Lung (tissue), 13 donors: ENCODE data around the gene RRP7A. TPM values are rescaled to one million over a fixed set of nuclear protein-coding genes. Genes with fewer than 3 reads are reported as not detected.

Experiments used
- ATAC-seq: fragments of 200-7000 bp; cut with Tn5 transposase; one replicate; pipeline ENCODE4 v1.9.1; 2020; ENCODE audit warnings: moderate number of reproducible peaks; ENCODE audit not compliant: insufficient read depth, low FRiP score
- DNase-seq, 3 donors: peaks; one replicate each; pipeline ENCODE4 v3.0.0-alpha.2; 2013 to 2017
- H3K27ac ChIP-seq, 2 donors: one replicate each; pipeline ENCODE4 v1.5.1; 2013; ENCODE audit warnings: mild to moderate bottlenecking in 2 of 2, moderate library complexity in 2 of 2, control low read depth in 1 of 2, inconsistent platforms in 1 of 2, low read depth in 1 of 2, low read length in 1 of 2
- H3K27me3 ChIP-seq, 3 donors: one replicate each; pipeline ENCODE4 v1.5.1; 2013; ENCODE audit warnings: low read length in 2 of 3; ENCODE audit not compliant: control insufficient read depth in 3 of 3, insufficient read depth in 3 of 3
- H3K36me3 ChIP-seq, 4 donors: one replicate each; pipeline ENCODE4 v1.5.1; 2013; ENCODE audit warnings: low read length in 4 of 4, mild to moderate bottlenecking in 1 of 4, moderate library complexity in 1 of 4; ENCODE audit not compliant: control insufficient read depth in 4 of 4, insufficient read depth in 4 of 4
- H3K4me1 ChIP-seq, 5 donors: one replicate each; pipeline ENCODE4 v1.5.1; 2013; ENCODE audit warnings: low read length in 5 of 5, mild to moderate bottlenecking in 2 of 5, moderate library complexity in 1 of 5; ENCODE audit not compliant: control insufficient read depth in 5 of 5, insufficient read depth in 5 of 5
- H3K4me3 ChIP-seq: one replicate; pipeline ENCODE4 v1.5.1; 2013; ENCODE audit warnings: mild to moderate bottlenecking, control low read depth, moderate library complexity
- H3K9ac ChIP-seq, 2 donors: one replicate each; pipeline ENCODE4 v1.5.1; 2013; ENCODE audit warnings: low read length in 2 of 2, control low read depth in 1 of 2; ENCODE audit not compliant: insufficient read depth in 1 of 2
- H3K9me3 ChIP-seq, 4 donors: one replicate each; pipeline ENCODE4 v1.5.1; 2013; ENCODE audit warnings: low read length in 3 of 4, mild to moderate bottlenecking in 1 of 4, moderate library complexity in 1 of 4; ENCODE audit not compliant: control insufficient read depth in 4 of 4, insufficient read depth in 3 of 4
- WGBS, 2 donors: extraction: QIAGEN DNeasy Blood & Tissue Kit; methylation state at CpG; one replicate each; pipeline ENCODE4 v1.1.7; 2013; 5-methylcytosine and 5-hydroxymethylcytosine counted together
- polyA plus RNA-seq, 2 donors: library from polyadenylated mRNA; stranded (reverse); fragments of 200-250 nt; gene quantifications; one replicate each; pipeline ENCODE4 v1.2.1, GENCODE V29; 2013
- small RNA-seq: library from RNA; depleted of rRNA; stranded (forward); fragments of <200 nt; gene quantifications from one replicate; pipeline ENCODE3, GENCODE V24; 2014; ENCODE audit warnings: low replicate concordance
- total RNA-seq, 2 donors: library from RNA; depleted of rRNA in 1 of 2; stranded (reverse); fragments of >200 nt in 1 of 2; gene quantifications; one replicate each; pipeline ENCODE4 v1.2.1, GENCODE V29; 2014 to 2021
- TF ChIP-seq, protein P1 (sequence below): IDR thresholded peaks from 2 replicates; pipeline ENCODE4 v1.5.1; 2012; ENCODE audit warnings: mild to moderate bottlenecking; ENCODE audit errors: control extremely low read depth, extremely low read depth
- donor health status: control.
- donor health status: control.
- donor health status: Bipolar disorder and iron deficiency.
- donor health status: healthy.
- donor health status: DM: yes; HTN: yes; CAD: no.

Gene RRP7A
- total and polyA plus RNA-seq, 4 donors = 10.2 to 35.5 (median 23.4) TPM

DNA sequence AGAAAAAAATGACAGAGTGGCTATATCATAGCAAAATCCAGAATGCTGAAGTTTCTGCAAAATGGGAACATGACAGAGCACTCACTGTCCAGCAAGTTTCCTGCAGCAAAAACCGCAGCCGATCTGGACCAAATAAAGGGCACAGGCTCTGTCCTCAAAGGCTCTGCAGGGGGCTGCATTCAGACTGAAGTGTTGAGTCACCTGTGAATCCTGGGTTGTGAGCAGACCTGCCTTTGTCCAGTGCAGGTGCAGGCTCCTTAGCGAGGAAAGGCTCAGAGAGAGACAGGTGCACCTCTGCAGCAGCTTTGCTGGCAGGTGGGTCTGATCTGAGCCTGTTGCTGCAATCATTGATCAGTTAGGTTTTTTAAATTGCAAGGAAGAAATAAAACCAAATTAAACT lies 58.1 kb downstream of the RRP7A start:
- H3K4me3 ChIP-seq = no peak overlapping the region
- H3K36me3 ChIP-seq = no peaks in the 10 kb centered on the region
- H3K4me1 ChIP-seq = peaks cover 0 to 4% (median 0%) of the 10 kb centered on the region in 5 donors
- no peak overlapping the region for H3K27ac ChIP-seq
- no peak for DNase-seq
- 74% methylated on average over 3 of the region's 3 CpGs for WGBS, 2 donors
- ATAC-seq = no peak
- H3K9ac ChIP-seq = no peak overlapping the region
- H3K27me3 ChIP-seq = peaks cover 6 to 29% (median 27%) of the 10 kb centered on the region in 3 donors
- no peaks in the 10 kb centered on the region for H3K9me3 ChIP-seq
- TF ChIP-seq, protein P1, sequence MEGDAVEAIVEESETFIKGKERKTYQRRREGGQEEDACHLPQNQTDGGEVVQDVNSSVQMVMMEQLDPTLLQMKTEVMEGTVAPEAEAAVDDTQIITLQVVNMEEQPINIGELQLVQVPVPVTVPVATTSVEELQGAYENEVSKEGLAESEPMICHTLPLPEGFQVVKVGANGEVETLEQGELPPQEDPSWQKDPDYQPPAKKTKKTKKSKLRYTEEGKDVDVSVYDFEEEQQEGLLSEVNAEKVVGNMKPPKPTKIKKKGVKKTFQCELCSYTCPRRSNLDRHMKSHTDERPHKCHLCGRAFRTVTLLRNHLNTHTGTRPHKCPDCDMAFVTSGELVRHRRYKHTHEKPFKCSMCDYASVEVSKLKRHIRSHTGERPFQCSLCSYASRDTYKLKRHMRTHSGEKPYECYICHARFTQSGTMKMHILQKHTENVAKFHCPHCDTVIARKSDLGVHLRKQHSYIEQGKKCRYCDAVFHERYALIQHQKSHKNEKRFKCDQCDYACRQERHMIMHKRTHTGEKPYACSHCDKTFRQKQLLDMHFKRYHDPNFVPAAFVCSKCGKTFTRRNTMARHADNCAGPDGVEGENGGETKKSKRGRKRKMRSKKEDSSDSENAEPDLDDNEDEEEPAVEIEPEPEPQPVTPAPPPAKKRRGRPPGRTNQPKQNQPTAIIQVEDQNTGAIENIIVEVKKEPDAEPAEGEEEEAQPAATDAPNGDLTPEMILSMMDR = no peak

Small RNA genes within 50 kb of the gene (small RNA-seq; reads per million reads assigned to genes)
- gene RN7SKP80 (0.33 reads per million, percentile 39 among the genes with 10 or more reads in this experiment), gene RNU6-513P (not detected)

Other genes with a start within 250 kb of the RRP7A start
- 10 to 100 TPM; 31.4 to 41.5 TPM for gene TCF20, start 249.1 kb downstream of the RRP7A start, total RNA-seq
- 10 to 100 TPM in 1 of 2 donors, 1 to 10 TPM in 1; 9.7 to 13.9 TPM for gene TCF20, start 249.1 kb downstream of the RRP7A start, polyA plus RNA-seq
- gene NFAM1, start 87.4 kb downstream of the RRP7A start, total RNA-seq = 10 to 100 TPM in 1 of 2 donors, 1 to 10 TPM in 1; 2.2 to 14.4 TPM
- gene NFAM1, start 87.4 kb downstream of the RRP7A start, polyA plus RNA-seq = 10 to 100 TPM in 1 of 2 donors, 1 to 10 TPM in 1; 3.6 to 24.6 TPM
- 1 to 10 TPM; 2.7 to 3.3 TPM for gene SERHL2, start 34.2 kb upstream of the RRP7A start, total RNA-seq
- 1 to 10 TPM; 1.7 to 2.6 TPM for gene SERHL2, start 34.2 kb upstream of the RRP7A start, polyA plus RNA-seq
- gene POLDIP3, start 95.1 kb upstream of the RRP7A start, total RNA-seq = 10 to 100 TPM; 41.1 to 62.1 TPM
- 10 to 100 TPM; 20.5 to 44.3 TPM for gene POLDIP3, start 95.1 kb upstream of the RRP7A start, polyA plus RNA-seq
- gene ATP5MGL, start 120.8 kb upstream of the RRP7A start, total RNA-seq = 1 to 10 TPM in 1 of 2 donors, under 1 TPM in 1; 0.82 to 1.1 TPM
- under 1 TPM in 1 of 2 donors, not detected in 1; 0.16 TPM for gene ATP5MGL, start 120.8 kb upstream of the RRP7A start, polyA plus RNA-seq
- gene CYB5R3, start 129.6 kb upstream of the RRP7A start, total RNA-seq = 100 to 1,000 TPM in 1 of 2 donors, 10 to 100 TPM in 1; 90.2 to 265 TPM
- gene CYB5R3, start 129.6 kb upstream of the RRP7A start, polyA plus RNA-seq = 100 to 1,000 TPM; 122 to 190 TPM
- 10 to 100 TPM in 1 of 2 donors, 1 to 10 TPM in 1; 8.6 to 24.8 TPM for gene A4GALT, start 201.1 kb upstream of the RRP7A start, total RNA-seq
- 10 to 100 TPM; 23.9 to 29.3 TPM for gene A4GALT, start 201.1 kb upstream of the RRP7A start, polyA plus RNA-seq